H1 (cell line): Measurements from ENCODE around the gene IGF2R. TPM values are rescaled to one million over a fixed set of nuclear protein-coding genes. Genes with fewer than 3 reads are reported as not detected.

ENCODE experiments used
- CTCF ChIA-PET: fragments of 300-600 bp; sonication (Branson Sonifier 250); formaldehyde crosslinking; loops from one replicate; lab custom pipeline; 2021; ENCODE audit not compliant: partially characterized antibody; lab: Charles Lee
- POLR2A ChIA-PET: fragments of 300-600 bp; sonication (Branson Sonifier 250); formaldehyde crosslinking; loops from one replicate; lab custom pipeline; 2021; ENCODE audit warnings: inconsistent platforms; ENCODE audit not compliant: partially characterized antibody; lab: Charles Lee
- DNase-seq, 2 experiments: peaks; one replicate each; pipeline versions ENCODE4 v3.0.0 to v3.0.0-alpha.2; 2010 to 2022; ENCODE audit warnings: low spot score in 2 of 2, low read depth in 1 of 2, mixed read lengths in 1 of 2
- FAIRE-seq: peaks from 2 replicates; lab custom pipeline; 2011; peaks lifted over from hg19 to GRCh38; lab: Jason Lieb, UNC
- H2AFZ ChIP-seq: 2 replicates; pipeline ENCODE4 v1.8.1; 2012; ENCODE audit warnings: low read length, inconsistent platforms
- H2AK5ac ChIP-seq: 2 replicates; pipeline ENCODE4 v1.6.1; 2013; ENCODE audit warnings: low read depth, low read length
- H2BK120ac ChIP-seq: replicated peaks from 2 replicates; pipeline ENCODE3; 2013; ENCODE audit warnings: low read depth, low read length, inconsistent platforms
- H2BK12ac ChIP-seq: 2 replicates; pipeline ENCODE4 v1.6.1; 2013; ENCODE audit warnings: low read depth, low read length
- H2BK15ac ChIP-seq: 2 replicates; pipeline ENCODE4 v1.6.1; 2013; ENCODE audit warnings: low read length
- H2BK20ac ChIP-seq: 2 replicates; pipeline ENCODE4 v1.6.1; 2013; ENCODE audit warnings: low read length
- H2BK5ac ChIP-seq: 2 replicates; pipeline ENCODE4 v1.6.1; 2013; ENCODE audit warnings: low read depth, low read length
- H3K14ac ChIP-seq: 2 replicates; pipeline ENCODE4 v1.6.1; 2013; ENCODE audit warnings: inconsistent platforms; ENCODE audit not compliant: insufficient read length
- H3K18ac ChIP-seq: 2 replicates; pipeline ENCODE4 v1.6.1; 2013; ENCODE audit warnings: low read length; ENCODE audit errors: extremely low read depth
- H3K23ac ChIP-seq: 2 replicates; pipeline ENCODE4 v1.6.1; 2013; ENCODE audit warnings: inconsistent platforms; ENCODE audit not compliant: insufficient read length
- H3K23me2 ChIP-seq: 2 replicates; pipeline ENCODE4 v1.6.1; 2013; ENCODE audit warnings: low read depth, low read length
- H3K27ac ChIP-seq: 2 replicates; pipeline ENCODE4 v1.6.1; 2011; ENCODE audit warnings: low read depth, low read length, inconsistent platforms
- H3K27me3 ChIP-seq, 4 experiments: replicated peaks in 1 of 4; 1 replicate in 1 of 4; 2 replicates in 3 of 4; pipeline versions ENCODE4 v1.6.1 to v1.8.1; 2011 to 2013; ENCODE audit warnings: low read length in 3 of 4, mild to moderate bottlenecking in 3 of 4, inconsistent platforms in 2 of 4, mixed read lengths in 2 of 4, moderate library complexity in 1 of 4; ENCODE audit not compliant: control insufficient read depth in 3 of 4, insufficient read depth in 3 of 4; ENCODE audit errors: extremely low read depth in 1 of 4
- H3K36me3 ChIP-seq, 4 experiments: 2 replicates each; pipeline versions ENCODE4 v1.6.1 to v1.8.1; 2011 to 2013; ENCODE audit warnings: mild to moderate bottlenecking in 4 of 4, low read length in 3 of 4, moderate library complexity in 2 of 4, control low read depth in 1 of 4, inconsistent platforms in 1 of 4; ENCODE audit not compliant: insufficient read depth in 4 of 4, control insufficient read depth in 2 of 4
- H3K4ac ChIP-seq: replicated peaks from 2 replicates; pipeline ENCODE3; 2013; ENCODE audit warnings: low read length, low read depth, mixed read lengths, inconsistent platforms; ENCODE audit not compliant: insufficient read length
- H3K4me1 ChIP-seq, 4 experiments: replicated peaks in 1 of 4; 1 replicate in 1 of 4; 2 replicates in 3 of 4; pipeline versions ENCODE4 v1.6.1 to v1.8.1; 2011 to 2013; ENCODE audit warnings: low read length in 3 of 4, inconsistent platforms in 2 of 4, mixed read lengths in 1 of 4; ENCODE audit not compliant: insufficient read depth in 4 of 4, control insufficient read depth in 3 of 4
- H3K4me2 ChIP-seq, 2 experiments: 2 replicates each; pipeline versions ENCODE4 v1.6.1 to v1.8.1; 2011 to 2013; ENCODE audit warnings: low read depth in 2 of 2, low read length in 2 of 2, control low read depth in 1 of 2, inconsistent platforms in 1 of 2, mild to moderate bottlenecking in 1 of 2; ENCODE audit not compliant: insufficient read depth in 1 of 2
- H3K4me3 ChIP-seq, 4 experiments: fragments of 200-600, 300-600 bp in 1 of 4; sonication (generic), shearing (Covaris generic), sonication (Bioruptor Twin) in 1 of 4; 2 replicates each; pipeline versions ENCODE4 v1.5.1 to v1.8.1; 2011 to 2016; ENCODE audit warnings: low read length in 4 of 4, low read depth in 3 of 4, control low read depth in 2 of 4, inconsistent platforms in 2 of 4, mild to moderate bottlenecking in 2 of 4, mixed read lengths in 1 of 4, moderate library complexity in 1 of 4; ENCODE audit not compliant: insufficient read depth in 2 of 4; ENCODE audit errors: extremely low read depth in 1 of 4
- H3K56ac ChIP-seq: replicated peaks from 2 replicates; pipeline ENCODE3; 2013; ENCODE audit warnings: low read depth, mild to moderate bottlenecking, mixed read lengths, low read length, inconsistent platforms; ENCODE audit not compliant: insufficient read length
- H3K79me1 ChIP-seq: 2 replicates; pipeline ENCODE4 v1.6.1; 2013; ENCODE audit warnings: low read depth, low read length, control low read depth
- H3K79me2 ChIP-seq, 2 experiments: 2 replicates each; pipeline versions ENCODE4 v1.6.1 to v1.8.1; 2012 to 2013; ENCODE audit warnings: low read length in 2 of 2, mild to moderate bottlenecking in 2 of 2, inconsistent platforms in 1 of 2; ENCODE audit not compliant: insufficient read depth in 2 of 2, control insufficient read depth in 1 of 2
- H3K9ac ChIP-seq, 4 experiments: replicated peaks in 1 of 4; 1 replicate in 1 of 4; 2 replicates in 3 of 4; pipeline versions ENCODE4 v1.6.1 to v1.8.1; 2011 to 2013; ENCODE audit warnings: low read depth in 3 of 4, low read length in 3 of 4, control low read depth in 2 of 4, mild to moderate bottlenecking in 2 of 4, moderate library complexity in 2 of 4, inconsistent platforms in 1 of 4; ENCODE audit errors: extremely low read depth in 1 of 4
- H3K9me3 ChIP-seq, 2 experiments: 2 replicates each; pipeline versions ENCODE4 v1.6.1 to v1.8.1; 2012 to 2013; ENCODE audit warnings: mild to moderate bottlenecking in 2 of 2, moderate library complexity in 2 of 2, control low read depth in 1 of 2, inconsistent platforms in 1 of 2, low read depth in 1 of 2, low read length in 1 of 2, mixed read lengths in 1 of 2; ENCODE audit not compliant: insufficient read depth in 2 of 2
- H4K20me1 ChIP-seq, 2 experiments: replicated peaks in 1 of 2; 2 replicates each; pipeline versions ENCODE3 to v1.8.1; 2011 to 2013; ENCODE audit warnings: inconsistent platforms in 2 of 2, low read length in 2 of 2, mild to moderate bottlenecking in 1 of 2; ENCODE audit not compliant: insufficient read depth in 2 of 2, control insufficient read depth in 1 of 2
- H4K5ac ChIP-seq: 2 replicates; pipeline ENCODE4 v1.6.1; 2013; ENCODE audit warnings: low read length, low read depth, mixed read lengths, inconsistent platforms; ENCODE audit not compliant: insufficient read length
- H4K8ac ChIP-seq: 2 replicates; pipeline ENCODE4 v1.8.0; 2013; ENCODE audit warnings: mild to moderate bottlenecking, moderate library complexity, low read length, inconsistent platforms; ENCODE audit not compliant: insufficient read depth; ENCODE audit errors: extremely low read depth
- H4K91ac ChIP-seq: replicated peaks from 2 replicates; pipeline ENCODE3; 2013; ENCODE audit warnings: low read length, mixed read lengths, inconsistent platforms; ENCODE audit not compliant: insufficient read length
- BACH1 ChIP-seq: IDR thresholded peaks from 2 replicates; pipeline ENCODE4 v1.6.1; 2012; ENCODE audit warnings: low read length, improper control_type of control experiment
- CBX8 ChIP-seq: fragments of 300-800, 300-1000 bp; sonication (generic); IDR thresholded peaks from 2 replicates; pipeline ENCODE4 v1.7.1; 2016; ENCODE audit warnings: low read depth, low read length, borderline replicate concordance
- CHD1 ChIP-seq: IDR thresholded peaks from 2 replicates; pipeline ENCODE4 v1.6.1; 2012; ENCODE audit warnings: low read depth, low read length, improper control_type of control experiment
- EGR1 ChIP-seq: IDR thresholded peaks from 2 replicates; pipeline ENCODE4 v1.6.1; 2011; ENCODE audit warnings: low read depth, low read length, borderline replicate concordance
- EP300 ChIP-seq, 2 experiments: IDR thresholded peaks; 1 replicate in 1 of 2; 2 replicates in 1 of 2; pipeline ENCODE4 v1.6.1; 2011 to 2012; ENCODE audit warnings: low read depth in 2 of 2, low read length in 2 of 2, mild to moderate bottlenecking in 2 of 2, borderline replicate concordance in 1 of 2, inconsistent platforms in 1 of 2, moderate library complexity in 1 of 2
- MAX ChIP-seq: IDR thresholded peaks from 2 replicates; pipeline ENCODE4 v1.6.1; 2012; ENCODE audit warnings: inconsistent platforms
- NANOG ChIP-seq: IDR thresholded peaks from 2 replicates; pipeline ENCODE4 v1.6.1; 2011; ENCODE audit warnings: low read length, low read depth, mild to moderate bottlenecking, inconsistent platforms; ENCODE audit not compliant: insufficient read depth, poor library complexity, severe bottlenecking
- POU5F1 ChIP-seq: IDR thresholded peaks from 2 replicates; pipeline ENCODE4 v1.6.1; 2011; ENCODE audit warnings: low read depth, mild to moderate bottlenecking, low read length, moderate library complexity
- RAD21 ChIP-seq, 2 experiments: IDR thresholded peaks in 1 of 2; conservative IDR thresholded peaks in 1 of 2; 2 replicates each; pipeline ENCODE4 v1.6.1; 2011; ENCODE audit warnings: low read depth in 2 of 2, low read length in 2 of 2, improper control_type of control experiment in 1 of 2, inconsistent platforms in 1 of 2, mild to moderate bottlenecking in 1 of 2, moderate library complexity in 1 of 2
- SRF ChIP-seq: IDR thresholded peaks from 2 replicates; pipeline ENCODE4 v1.6.1; 2011; ENCODE audit warnings: mild to moderate bottlenecking, low read depth, low read length, moderate library complexity
- SUZ12 ChIP-seq: fragments of 200-600 bp; sonication (generic); IDR thresholded peaks from 2 replicates; pipeline ENCODE4 v1.6.1; 2012; ENCODE audit warnings: mild to moderate bottlenecking, inconsistent platforms, low read length, moderate library complexity, mixed read lengths
- TAF1 ChIP-seq: IDR thresholded peaks from 2 replicates; pipeline ENCODE4 v1.6.1; 2011; ENCODE audit warnings: mild to moderate bottlenecking, low read depth, low read length
- TAF7 ChIP-seq: optimal IDR thresholded peaks from 2 replicates; pipeline ENCODE3; 2011; ENCODE audit warnings: low read depth, mild to moderate bottlenecking, inconsistent platforms, low read length, moderate library complexity, borderline replicate concordance
- YY1 ChIP-seq: IDR thresholded peaks from 2 replicates; pipeline ENCODE4 v1.6.1; 2011; ENCODE audit warnings: low read depth, mild to moderate bottlenecking, low read length
- WGBS, 2 experiments: shearing (Covaris generic) in 1 of 2; methylation state at CpG; one replicate each; pipeline versions ENCODE4 v1.1.6 to v1.1.7; 2013 to 2015; ENCODE audit warnings: low lambda C conversion rate in 2 of 2, mixed read lengths in 2 of 2, inconsistent platforms in 1 of 2, low coverage in 1 of 2, missing lambda C conversion rate in 1 of 2; ENCODE audit not compliant: insufficient replicate concordance in 2 of 2, insufficient coverage in 1 of 2, insufficient read length in 1 of 2; ENCODE audit errors: extremely low coverage in 1 of 2, missing lambda C conversion rate in 1 of 2; 5-methylcytosine and 5-hydroxymethylcytosine counted together
- polyA plus RNA-seq, 7 experiments: library from polyadenylated mRNA; depleted of rRNA in 3 of 7; stranded (reverse) in 5 of 7; unstranded in 2 of 7; fragments of >200 nt in 5 of 7; fragments of 200-250 nt in 2 of 7; gene quantifications; 1 replicate in 5 of 7; 2 replicates in 1 of 7; 4 replicates in 1 of 7; pipeline versions ENCODE4 v1.2.1 to v1.2.3, GENCODE V29; 2011 to 2013; ENCODE audit warnings: missing spikeins in 2 of 7, mixed read lengths in 2 of 7
- total RNA-seq: library from RNA; stranded (reverse); fragmentation: NEBNext Ultra II Directional; extraction: Animal tissue kit (Norgen Biotek cat#: 25700); gene quantifications from 2 replicates; pipeline ENCODE4 v1.2.1, GENCODE V29; 2021

The IGF2R gene
- total and polyA plus RNA-seq, 2 of the 8 experiments (the other 6 are each of a cell fraction or from before 2014, with no cell fraction given) = 20.6 to 74.1 TPM

GRCh38 chr6:159933077-159933476, 35.8 kb upstream of the IGF2R start:
- Histone ChIP-seq H3K18ac (no peak overlapping the region), H3K4me1 (no peaks in the 10 kb centered on the region), H3K23ac (no peak overlapping the region), H3K27ac (no peak overlapping the region), H3K9me3 (no peaks in the 10 kb centered on the region), H3K27me3 (no peaks in the 10 kb centered on the region), H3K79me2 (no peaks in the 10 kb centered on the region), H2BK20ac (no peak overlapping the region), H4K5ac (no peak overlapping the region), H2AK5ac (no peak overlapping the region), H2BK12ac (no peak overlapping the region), H2BK120ac (no peak overlapping the region), H3K4me2 (no peak overlapping the region), H2AFZ (no peak overlapping the region), H3K4me3 (no peak overlapping the region), H2BK15ac (no peak overlapping the region), H3K23me2 (no peaks in the 10 kb centered on the region), H2BK5ac (no peak overlapping the region), H3K4ac (no peak overlapping the region), H3K79me1 (no peaks in the 10 kb centered on the region), H3K9ac (no peak overlapping the region), H3K14ac (no peak overlapping the region), H4K91ac (no peak overlapping the region), H4K20me1 (no peaks in the 10 kb centered on the region), H4K8ac (no peak overlapping the region), H3K56ac (no peak overlapping the region), H3K36me3 (no peaks in the 10 kb centered on the region)
- DNase-seq (no peak), FAIRE-seq (no peak)
- 79% methylated on average over 1 of the region's 1 CpG; no CpG with 5 or more reads in 1 of the 2 experiments for WGBS, 2 experiments
- ChIA-PET CTCF (interaction anchor here (0.5 to 1.6 kb wide), 4 partner anchors 9 to 209 kb away, joined by 3 to 8 read pairs (median 4); no protein-coding TSS in a partner anchor), POLR2A (no interaction called here)
- TF ChIP-seq BACH1 (no peak), SUZ12 (no peak), RAD21 (IDR thresholded peaks at IDR 0.05 in 1 of 2, conservative IDR thresholded peaks at IDR 0.05 in 1 of 2; ENCODE audit: low read depth in 2 of 2, low read length in 2 of 2) (no peak), CHD1 (no peak), NANOG (no peak), TAF1 (no peak), EGR1 (no peak), CBX8 (no peak), MAX (no peak), TAF7 (no peak), YY1 (no peak), EP300 (IDR thresholded peaks at IDR 0.05; ENCODE audit: borderline replicate concordance in 1 of 2, low read depth in 2 of 2, low read length in 2 of 2) (no peak), POU5F1 (no peak), SRF (no peak)
